Measurements from ENCODE around the gene CACNG1. TPM values are rescaled to one million over a fixed set of nuclear protein-coding genes. Genes with fewer than 3 reads are reported as not detected.

CACNG1 gene
- total RNA-seq, 2 experiments from 2014 or later, result not detected

DNA sequence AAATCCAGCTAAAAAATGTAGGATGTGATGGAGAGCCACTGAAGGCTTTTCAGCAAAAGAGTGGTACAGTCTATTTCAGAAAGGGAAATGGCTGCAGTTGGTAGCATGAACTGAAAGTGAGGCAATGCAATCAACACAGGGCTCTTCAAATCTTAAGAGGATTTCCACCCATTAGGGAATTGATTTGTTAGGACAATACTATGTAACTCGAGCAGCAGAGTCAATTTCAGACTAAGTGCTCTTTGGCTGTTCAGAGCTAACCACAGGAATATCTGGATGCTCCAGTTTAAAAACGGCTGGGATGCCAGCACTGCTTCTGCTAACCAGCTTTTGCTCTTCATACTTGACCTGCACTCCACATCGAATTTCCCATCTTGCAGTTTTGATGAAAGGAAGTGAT, 24.6 kb downstream of the CACNG1 start:
- CTCF ChIA-PET (ENCODE audit: unreplicated experiment), result no interaction called here
- Histone ChIP-seq H4K20me1 (ENCODE audit: insufficient read depth, low read length) (no peaks in the 10 kb centered on the region), H3K79me2 (ENCODE audit: insufficient read depth, low read depth, low read length) (no peaks in the 10 kb centered on the region), H3K36me3 (ENCODE audit: insufficient read depth, low read length) (no peaks in the 10 kb centered on the region), H3K4me3 (ENCODE audit: low read depth, low read length, poor library complexity, severe bottlenecking) (no peak overlapping the region), H3K4me2 (ENCODE audit: low read length) (no peak overlapping the region), H3K4me1 (ENCODE audit: insufficient read depth, low read length, poor library complexity, severe bottlenecking) (no peaks in the 10 kb centered on the region), H3K9me2 (ENCODE audit: insufficient read depth, low read length) (no peaks in the 10 kb centered on the region), H3K27ac (ENCODE audit: low read depth, low read length, poor library complexity, severe bottlenecking) (no peak overlapping the region), H2AFZ (ENCODE audit: low read length) (no peak overlapping the region), H3K9me3 (ENCODE audit: low read length) (no peaks in the 10 kb centered on the region)
- DNase-seq (ENCODE audit: low spot score), result no peak
- intact Hi-C loops (cut with micrococcal nuclease; ENCODE audit: unreplicated experiment), result no loop called here
- BruUV-seq (replicated peaks), result no TSS peak
- TF ChIP-seq, protein P1, sequence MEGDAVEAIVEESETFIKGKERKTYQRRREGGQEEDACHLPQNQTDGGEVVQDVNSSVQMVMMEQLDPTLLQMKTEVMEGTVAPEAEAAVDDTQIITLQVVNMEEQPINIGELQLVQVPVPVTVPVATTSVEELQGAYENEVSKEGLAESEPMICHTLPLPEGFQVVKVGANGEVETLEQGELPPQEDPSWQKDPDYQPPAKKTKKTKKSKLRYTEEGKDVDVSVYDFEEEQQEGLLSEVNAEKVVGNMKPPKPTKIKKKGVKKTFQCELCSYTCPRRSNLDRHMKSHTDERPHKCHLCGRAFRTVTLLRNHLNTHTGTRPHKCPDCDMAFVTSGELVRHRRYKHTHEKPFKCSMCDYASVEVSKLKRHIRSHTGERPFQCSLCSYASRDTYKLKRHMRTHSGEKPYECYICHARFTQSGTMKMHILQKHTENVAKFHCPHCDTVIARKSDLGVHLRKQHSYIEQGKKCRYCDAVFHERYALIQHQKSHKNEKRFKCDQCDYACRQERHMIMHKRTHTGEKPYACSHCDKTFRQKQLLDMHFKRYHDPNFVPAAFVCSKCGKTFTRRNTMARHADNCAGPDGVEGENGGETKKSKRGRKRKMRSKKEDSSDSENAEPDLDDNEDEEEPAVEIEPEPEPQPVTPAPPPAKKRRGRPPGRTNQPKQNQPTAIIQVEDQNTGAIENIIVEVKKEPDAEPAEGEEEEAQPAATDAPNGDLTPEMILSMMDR (conservative IDR thresholded peaks at IDR 0.05; ENCODE audit: low read length), result no peak
- no peak for TF ChIP-seq EZH2phosphoT487 (IDR thresholded peaks at IDR 0.05; ENCODE audit: borderline replicate concordance, low read depth, low read length)
- POLR2A ChIA-PET, result interaction anchor here (1.3 to 4.3 kb wide), 2 partner anchors 9 to 12 kb away, joined by 4 to 14 read pairs; no protein-coding TSS in a partner anchor

DNA sequence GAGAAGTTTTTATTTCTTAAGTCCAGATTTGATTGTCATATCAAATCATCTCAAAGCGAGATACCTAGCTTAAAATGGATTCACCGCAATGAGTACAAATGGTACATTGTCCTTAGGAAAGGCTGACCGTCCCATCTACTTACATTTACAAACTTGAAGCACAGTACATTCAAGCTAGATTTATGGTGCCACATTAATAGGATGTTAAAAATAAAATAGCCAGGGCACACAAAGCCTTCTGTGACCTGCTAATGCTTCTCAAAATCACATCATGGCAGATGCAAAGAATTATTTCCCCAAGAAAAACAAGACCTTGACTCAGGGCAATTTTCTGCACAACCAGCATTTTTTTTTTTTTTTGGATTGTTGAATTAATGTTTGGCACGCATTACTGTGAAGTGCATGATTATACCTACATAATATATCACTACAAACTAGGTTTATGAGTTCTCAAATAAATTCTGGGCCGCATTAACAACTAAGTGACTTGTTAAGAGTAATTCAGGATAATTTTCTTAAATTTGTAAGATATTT, 25.3 kb downstream of the CACNG1 start:
- BruUV-seq (replicated peaks), result no TSS peak
- DNase-seq (ENCODE audit: low spot score), result no peak
- no peak overlapping the region for H2AFZ ChIP-seq (ENCODE audit: low read length)
- POLR2A ChIA-PET, result interaction anchor here (4.3 kb wide), 1 partner anchor 9 kb away, joined by 14 read pairs; no protein-coding TSS in a partner anchor
- H3K9me3 ChIP-seq (ENCODE audit: low read length), result no peaks in the 10 kb centered on the region
- CTCF ChIA-PET (ENCODE audit: unreplicated experiment), result no interaction called here
- no peak overlapping the region for H3K27ac ChIP-seq (ENCODE audit: low read depth, low read length, poor library complexity, severe bottlenecking)
- no peak for TF ChIP-seq EZH2phosphoT487 (IDR thresholded peaks at IDR 0.05; ENCODE audit: borderline replicate concordance, low read depth, low read length)
- TF ChIP-seq, protein P1 (conservative IDR thresholded peaks at IDR 0.05; ENCODE audit: low read length), result no peak
- H4K20me1 ChIP-seq (ENCODE audit: insufficient read depth, low read length), result no peaks in the 10 kb centered on the region
- H3K4me2 ChIP-seq (ENCODE audit: low read length), result no peak overlapping the region
- no peaks in the 10 kb centered on the region for H3K4me1 ChIP-seq (ENCODE audit: insufficient read depth, low read length, poor library complexity, severe bottlenecking)
- H3K9me2 ChIP-seq (ENCODE audit: insufficient read depth, low read length), result no peaks in the 10 kb centered on the region
- H3K4me3 ChIP-seq (ENCODE audit: low read depth, low read length, poor library complexity, severe bottlenecking), result no peak overlapping the region
- H3K36me3 ChIP-seq (ENCODE audit: insufficient read depth, low read length), result no peaks in the 10 kb centered on the region
- no peaks in the 10 kb centered on the region for H3K79me2 ChIP-seq (ENCODE audit: insufficient read depth, low read depth, low read length)
- intact Hi-C loops (cut with micrococcal nuclease; ENCODE audit: unreplicated experiment), result no loop called here

DNA sequence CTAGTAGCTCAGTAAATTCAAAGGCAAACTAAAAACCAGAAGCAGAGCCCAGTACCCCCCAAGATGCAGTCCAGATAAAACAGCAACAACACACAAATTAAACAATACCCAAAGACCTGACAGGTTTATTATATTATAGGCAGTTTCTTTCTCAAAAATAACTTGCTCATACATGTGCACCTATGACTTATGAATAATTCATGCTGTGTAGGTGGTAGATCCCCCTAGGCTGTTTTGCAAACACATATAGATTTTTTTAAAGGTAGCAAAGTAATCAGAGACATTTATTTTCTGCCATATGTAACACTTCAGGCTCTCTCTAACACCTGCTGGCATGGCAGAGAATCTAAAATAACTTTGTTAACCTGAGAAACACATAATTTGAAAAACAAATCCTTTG, 27.2 kb downstream of the CACNG1 start:
- no peaks in the 10 kb centered on the region for H3K9me3 ChIP-seq (ENCODE audit: low read length)
- ChIA-PET CTCF (ENCODE audit: unreplicated experiment) (no interaction called here), POLR2A (no interaction called here)
- no peaks in the 10 kb centered on the region for H3K9me2 ChIP-seq (ENCODE audit: insufficient read depth, low read length)
- intact Hi-C loops (cut with micrococcal nuclease; ENCODE audit: unreplicated experiment), result no loop called here
- H2AFZ ChIP-seq (ENCODE audit: low read length), result no peak overlapping the region
- no peaks in the 10 kb centered on the region for H4K20me1 ChIP-seq (ENCODE audit: insufficient read depth, low read length)
- no peak for TF ChIP-seq EZH2phosphoT487 (IDR thresholded peaks at IDR 0.05; ENCODE audit: borderline replicate concordance, low read depth, low read length)
- TF ChIP-seq, protein P1 (conservative IDR thresholded peaks at IDR 0.05; ENCODE audit: low read length), result no peak
- no peak for DNase-seq (ENCODE audit: low spot score)
- H3K4me3 ChIP-seq (ENCODE audit: low read depth, low read length, poor library complexity, severe bottlenecking), result no peak overlapping the region
- no TSS peak for BruUV-seq (replicated peaks)
- no peaks in the 10 kb centered on the region for H3K79me2 ChIP-seq (ENCODE audit: insufficient read depth, low read depth, low read length)
- H3K4me2 ChIP-seq (ENCODE audit: low read length), result no peak overlapping the region
- H3K4me1 ChIP-seq (ENCODE audit: insufficient read depth, low read length, poor library complexity, severe bottlenecking), result no peaks in the 10 kb centered on the region
- no peaks in the 10 kb centered on the region for H3K36me3 ChIP-seq (ENCODE audit: insufficient read depth, low read length)
- H3K27ac ChIP-seq (ENCODE audit: low read depth, low read length, poor library complexity, severe bottlenecking), result no peak overlapping the region

All from OCI-LY7 (cell line).